OCI-LY7 (cell line): Measurements from ENCODE around the gene CRIM1. TPM values are rescaled to one million over a fixed set of nuclear protein-coding genes. Genes with fewer than 3 reads are reported as not detected.

Experiments
- BruUV-seq: library from RNA; stranded (reverse); fragments of 400-500 nt; replicated peaks from 2 replicates; lab custom pipeline; 2021; lab: Mats Ljungman, UMichigan
- CTCF ChIA-PET: fragments of 300-600 bp; sonication (Branson Sonifier 250); formaldehyde crosslinking; loops from one replicate; lab custom pipeline; 2022; ENCODE audit warnings: antibody characterized with exemption; ENCODE audit not compliant: unreplicated experiment; lab: Charles Lee
- POLR2A ChIA-PET: fragments of 300-600 bp; sonication (Branson Sonifier 250); formaldehyde crosslinking; loops from one replicate; lab custom pipeline; 2022; ENCODE audit warnings: antibody characterized with exemption; lab: Charles Lee
- DNase-seq: peaks from one replicate; pipeline ENCODE4 v3.0.0-alpha.2; 2015; ENCODE audit warnings: low spot score
- H2AFZ ChIP-seq: fragments of 200-600 bp; sonication (generic), shearing (Covaris generic); 2 replicates; pipeline ENCODE4 v1.6.1; 2014; ENCODE audit warnings: mild to moderate bottlenecking, antibody characterized with exemption, low read length, moderate library complexity
- H3K27ac ChIP-seq: fragments of 200-600 bp; sonication (generic); 2 replicates; pipeline ENCODE4 v1.5.1; 2014; ENCODE audit warnings: mixed run types, low read depth, mild to moderate bottlenecking, moderate library complexity, low read length, inconsistent platforms; ENCODE audit not compliant: poor library complexity, severe bottlenecking
- H3K36me3 ChIP-seq: fragments of 200-600 bp; sonication (generic); 2 replicates; pipeline ENCODE4 v1.6.1; 2014; ENCODE audit warnings: mild to moderate bottlenecking, antibody characterized with exemption, low read length, moderate library complexity, mixed read lengths; ENCODE audit not compliant: insufficient read depth
- H3K4me1 ChIP-seq: fragments of 200-600 bp; sonication (generic); 2 replicates; pipeline ENCODE4 v1.5.1; 2014; ENCODE audit warnings: mild to moderate bottlenecking, low read length; ENCODE audit not compliant: insufficient read depth, poor library complexity, severe bottlenecking
- H3K4me2 ChIP-seq: fragments of 200-600 bp; sonication (generic); 2 replicates; pipeline ENCODE4 v1.6.1; 2014; ENCODE audit warnings: mild to moderate bottlenecking, low read length
- H3K4me3 ChIP-seq: fragments of 200-600 bp; sonication (generic); 2 replicates; pipeline ENCODE4 v1.5.1; 2014; ENCODE audit warnings: mild to moderate bottlenecking, low read depth, low read length; ENCODE audit not compliant: poor library complexity, severe bottlenecking
- H3K79me2 ChIP-seq: fragments of 200-600 bp; sonication (generic); 2 replicates; pipeline ENCODE4 v1.6.1; 2016; ENCODE audit warnings: low read depth, mild to moderate bottlenecking, low read length, moderate library complexity, mixed read lengths; ENCODE audit not compliant: insufficient read depth
- H3K9me2 ChIP-seq: fragments of 200-600 bp; sonication (generic); 2 replicates; pipeline ENCODE4 v1.6.1; 2016; ENCODE audit warnings: mild to moderate bottlenecking, low read length, mixed read lengths; ENCODE audit not compliant: insufficient read depth
- H3K9me3 ChIP-seq: fragments of 200-600 bp; sonication (generic); 2 replicates; pipeline ENCODE4 v1.6.1; 2014; ENCODE audit warnings: mild to moderate bottlenecking, mixed run types, low read length, mixed read lengths
- H4K20me1 ChIP-seq: fragments of 200-600 bp; sonication (generic); 2 replicates; pipeline ENCODE4 v1.6.1; 2014; ENCODE audit warnings: mild to moderate bottlenecking, antibody characterized with exemption, low read length, moderate library complexity, mixed read lengths; ENCODE audit not compliant: insufficient read depth
- CTCF ChIP-seq: fragments of 200-600 bp; sonication (generic); conservative IDR thresholded peaks from 2 replicates; pipeline ENCODE4 v1.5.1; 2014; ENCODE audit warnings: mild to moderate bottlenecking, antibody characterized with exemption, low read length, moderate library complexity, mixed read lengths
- EZH2phosphoT487 ChIP-seq: fragments of 200-600 bp; sonication (generic); IDR thresholded peaks from 2 replicates; pipeline ENCODE4 v1.6.1; 2018; ENCODE audit warnings: low read depth, borderline replicate concordance, mild to moderate bottlenecking, mixed run types, antibody characterized with exemption, low read length, moderate library complexity, mixed read lengths
- intact Hi-C: fragments of 100-400 bp; cut with micrococcal nuclease; formaldehyde crosslinking; loops from one replicate; pipeline ENCODE4 v1.10.0; 2022; ENCODE audit not compliant: unreplicated experiment
- total RNA-seq, 2 experiments: library from RNA; depleted of rRNA in 1 of 2; stranded (reverse); fragments of >200 nt in 1 of 2; shearing (Covaris generic) in 1 of 2; gene quantifications; 2 replicates each; pipeline ENCODE4 v1.2.3, GENCODE V29; 2014 to 2022

Gene CRIM1
- total RNA-seq, 2 experiments from 2014 or later, result 37.0 to 47.4 TPM

GRCh38 chr2:36523153-36523552, 167.6 kb downstream of the CRIM1 start:
- no peak overlapping the region for H3K27ac ChIP-seq
- no peak overlapping the region for H2AFZ ChIP-seq
- no TSS peak for BruUV-seq
- H3K36me3 ChIP-seq, result peaks cover 17% of the 10 kb centered on the region
- no peaks in the 10 kb centered on the region for H3K9me3 ChIP-seq
- no peak overlapping the region for H3K4me3 ChIP-seq
- H3K4me2 ChIP-seq, result no peak overlapping the region
- no peaks in the 10 kb centered on the region for H3K4me1 ChIP-seq
- intact Hi-C loops, result no loop called here
- CTCF ChIA-PET, result no interaction called here
- no peak for DNase-seq
- no peaks in the 10 kb centered on the region for H4K20me1 ChIP-seq
- POLR2A ChIA-PET, result interaction anchor here (1.0 to 1.2 kb wide), 2 partner anchors 23 to 39 kb away, joined by 4 to 5 read pairs; no protein-coding TSS in a partner anchor
- no peaks in the 10 kb centered on the region for H3K79me2 ChIP-seq
- TF ChIP-seq EZH2phosphoT487, result no peak
- no peaks in the 10 kb centered on the region for H3K9me2 ChIP-seq

GRCh38 chr2:36525245-36525644, 169.7 kb downstream of the CRIM1 start:
- no TSS peak for BruUV-seq
- no peak overlapping the region for H3K4me3 ChIP-seq
- no peaks in the 10 kb centered on the region for H3K4me1 ChIP-seq
- TF ChIP-seq EZH2phosphoT487 (no peak), CTCF (no peak)
- no peaks in the 10 kb centered on the region for H3K9me2 ChIP-seq
- H3K36me3 ChIP-seq, result peaks cover 8% of the 10 kb centered on the region
- no peak overlapping the region for H3K4me2 ChIP-seq
- no peaks in the 10 kb centered on the region for H3K9me3 ChIP-seq
- POLR2A ChIA-PET, result interaction anchor here (0.6 kb wide), 1 partner anchor 1191 kb away, joined by 3 read pairs; no protein-coding TSS in a partner anchor
- intact Hi-C loops, result no loop called here
- no peak for DNase-seq
- H3K27ac ChIP-seq, result no peak overlapping the region
- H3K79me2 ChIP-seq, result no peaks in the 10 kb centered on the region
- CTCF ChIA-PET, result no interaction called here
- H4K20me1 ChIP-seq, result no peaks in the 10 kb centered on the region
- H2AFZ ChIP-seq, result no peak overlapping the region

- DNase-seq, result no peak
- H3K4me3 ChIP-seq, result no peak overlapping the region
- CTCF ChIA-PET, result no interaction called here
Measured at GRCh38 chr2:36526226-36526625, 170.6 kb downstream of the CRIM1 start.

More at GRCh38 chr2:36526226-36526625, 170.6 kb downstream of the CRIM1 start:
- BruUV-seq, result no TSS peak
- no peaks in the 10 kb centered on the region for H3K9me2 ChIP-seq
- intact Hi-C loops, result no loop called here
- no peaks in the 10 kb centered on the region for H3K4me1 ChIP-seq
- H3K27ac ChIP-seq, result no peak overlapping the region
- no peaks in the 10 kb centered on the region for H3K79me2 ChIP-seq
- H3K4me2 ChIP-seq, result no peak overlapping the region
- H3K36me3 ChIP-seq, result peaks cover 7% of the 10 kb centered on the region
- no peaks in the 10 kb centered on the region for H4K20me1 ChIP-seq
- H2AFZ ChIP-seq, result no peak overlapping the region
- no peak for TF ChIP-seq EZH2phosphoT487
- no peak for TF ChIP-seq CTCF
- POLR2A ChIA-PET, result no interaction called here
- no peaks in the 10 kb centered on the region for H3K9me3 ChIP-seq
